Measurements from ENCODE around the gene RAB3A. TPM values are rescaled to one million over a fixed set of nuclear protein-coding genes. Genes with fewer than 3 reads are reported as not detected.

The RAB3A gene
- total RNA-seq, 4 donors from 2014 or later: 0.69 to 3.8 (median 0.77) TPM; not detected in 1

- Histone ChIP-seq H3K27ac (peak overlapping the region in 1 of 2 donors; percentile 35), H3K9me3 (no peaks in the 10 kb centered on the region), H3K4me1 (no peaks in the 10 kb centered on the region), H3K4me3 (no peak overlapping the region), H3K36me3 (no peaks in the 10 kb centered on the region), H3K27me3 (no peaks in the 10 kb centered on the region)
- TF ChIP-seq, protein P1, sequence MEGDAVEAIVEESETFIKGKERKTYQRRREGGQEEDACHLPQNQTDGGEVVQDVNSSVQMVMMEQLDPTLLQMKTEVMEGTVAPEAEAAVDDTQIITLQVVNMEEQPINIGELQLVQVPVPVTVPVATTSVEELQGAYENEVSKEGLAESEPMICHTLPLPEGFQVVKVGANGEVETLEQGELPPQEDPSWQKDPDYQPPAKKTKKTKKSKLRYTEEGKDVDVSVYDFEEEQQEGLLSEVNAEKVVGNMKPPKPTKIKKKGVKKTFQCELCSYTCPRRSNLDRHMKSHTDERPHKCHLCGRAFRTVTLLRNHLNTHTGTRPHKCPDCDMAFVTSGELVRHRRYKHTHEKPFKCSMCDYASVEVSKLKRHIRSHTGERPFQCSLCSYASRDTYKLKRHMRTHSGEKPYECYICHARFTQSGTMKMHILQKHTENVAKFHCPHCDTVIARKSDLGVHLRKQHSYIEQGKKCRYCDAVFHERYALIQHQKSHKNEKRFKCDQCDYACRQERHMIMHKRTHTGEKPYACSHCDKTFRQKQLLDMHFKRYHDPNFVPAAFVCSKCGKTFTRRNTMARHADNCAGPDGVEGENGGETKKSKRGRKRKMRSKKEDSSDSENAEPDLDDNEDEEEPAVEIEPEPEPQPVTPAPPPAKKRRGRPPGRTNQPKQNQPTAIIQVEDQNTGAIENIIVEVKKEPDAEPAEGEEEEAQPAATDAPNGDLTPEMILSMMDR (IDR thresholded peaks at IDR 0.05): peak; percentile 31 to 70 (median 50)
- no peak for TF ChIP-seq POLR2A (IDR thresholded peaks at IDR 0.05)
- intact Hi-C loops (cut with DNase I; ENCODE audit: low total_unique reads): no loop called here
- peak; percentile 37 to 40 for DNase-seq
These were observed 4.5 kb upstream of the RAB3A start for GRCh38 chr19:18208098-18208951.

DNA sequence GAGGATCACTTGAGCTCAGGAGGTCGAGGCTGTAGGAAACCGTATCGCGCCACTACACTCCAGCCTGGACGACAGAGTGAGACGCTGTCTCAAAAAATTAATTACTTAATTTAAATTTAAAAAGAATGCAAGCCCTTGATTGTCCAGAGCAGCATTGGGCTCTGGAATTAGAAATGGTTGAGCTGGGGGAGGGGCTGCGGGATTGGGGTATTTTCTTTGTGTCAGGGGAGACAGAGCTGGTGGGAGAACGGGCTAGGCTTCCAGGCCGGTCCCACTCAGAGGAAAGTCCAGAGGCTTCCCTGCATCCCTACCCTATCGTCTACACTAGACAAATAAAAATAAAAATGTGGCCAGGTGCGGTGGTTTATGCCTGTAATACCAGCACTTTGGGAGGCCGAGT is 2.2 kb upstream of the RAB3A start:
- Histone ChIP-seq H3K27me3 (no peaks in the 10 kb centered on the region), H3K4me1 (peaks cover 0 to 7% of the 10 kb centered on the region in 2 donors), H3K9me3 (no peaks in the 10 kb centered on the region), H3K27ac (peak overlapping the region; percentile 98 to 100), H3K4me3 (peak overlapping the region in 1 of 2 donors; percentile 75), H3K36me3 (no peaks in the 10 kb centered on the region)
- no peak for DNase-seq
- no peak for TF ChIP-seq POLR2A (IDR thresholded peaks at IDR 0.05)
- TF ChIP-seq, protein P1 (IDR thresholded peaks at IDR 0.05): no peak
- intact Hi-C loops (cut with DNase I; ENCODE audit: low total_unique reads): no loop called here

GRCh38 chr19:18205200-18205892 is 1.5 kb upstream of the RAB3A start:
- DNase-seq: peak; percentile 85 to 91
- no peaks in the 10 kb centered on the region for H3K36me3 ChIP-seq
- intact Hi-C loops (cut with DNase I; ENCODE audit: low total_unique reads): no loop called here
- no peaks in the 10 kb centered on the region for H3K27me3 ChIP-seq
- TF ChIP-seq, protein P1 (IDR thresholded peaks at IDR 0.05): no peak
- TF ChIP-seq POLR2A (IDR thresholded peaks at IDR 0.05): peak; percentile 54 to 87
- H3K9me3 ChIP-seq: no peaks in the 10 kb centered on the region
- H3K4me1 ChIP-seq: peaks cover 0 to 7% of the 10 kb centered on the region in 2 donors
- H3K27ac ChIP-seq: peak overlapping the region; percentile 98 to 100
- peak overlapping the region; percentile 55 to 75 for H3K4me3 ChIP-seq

DNA sequence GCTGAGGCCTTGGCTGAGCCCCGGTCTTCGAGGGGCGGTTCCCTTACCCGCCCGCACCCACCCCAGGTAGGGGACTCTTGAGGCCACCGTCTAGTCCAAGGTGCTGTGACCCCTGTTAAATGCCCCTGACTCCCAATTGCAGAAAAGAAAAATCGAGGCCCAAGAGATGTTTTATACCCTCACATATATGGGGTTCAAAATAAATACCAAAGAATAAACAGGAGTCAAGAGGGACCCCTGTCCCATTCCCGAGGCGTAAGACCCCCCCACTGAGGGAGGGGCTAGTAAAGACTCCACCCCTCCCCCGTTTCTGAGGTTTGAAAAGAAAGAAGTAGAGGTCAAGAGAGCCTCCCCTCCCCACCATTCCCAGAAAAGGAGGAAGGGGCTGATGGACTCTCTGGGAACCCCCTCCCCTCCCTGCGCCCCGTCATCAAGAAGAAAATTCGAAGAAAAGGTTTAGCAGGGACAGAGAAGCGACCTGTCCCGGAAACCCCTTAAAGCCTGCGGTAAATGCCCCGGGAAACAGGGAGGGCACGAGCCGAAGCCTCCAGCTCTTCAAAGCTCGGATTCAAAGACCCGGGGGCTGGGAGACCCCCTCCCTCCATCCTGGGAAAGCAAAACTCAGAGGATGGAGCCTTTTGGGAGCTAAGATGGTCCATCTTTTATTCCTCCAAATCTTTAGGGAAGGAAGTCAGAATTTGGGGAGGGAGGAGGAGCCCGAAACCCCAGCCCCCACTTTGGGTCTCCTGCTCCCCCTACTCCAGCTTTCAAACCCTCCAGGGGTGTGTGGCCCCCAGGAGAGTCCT is 755 bp upstream of the RAB3A start:
- Histone ChIP-seq H3K4me1 (peaks cover 0 to 7% of the 10 kb centered on the region in 2 donors), H3K36me3 (no peaks in the 10 kb centered on the region), H3K27ac (peak overlapping the region; percentile 98 to 100), H3K9me3 (no peaks in the 10 kb centered on the region), H3K27me3 (no peaks in the 10 kb centered on the region), H3K4me3 (peak overlapping the region; percentile 55 to 75)
- peak; percentile 79 to 84 for DNase-seq
- TF ChIP-seq POLR2A (IDR thresholded peaks at IDR 0.05): peak; percentile 4 to 67
- TF ChIP-seq, protein P1 (IDR thresholded peaks at IDR 0.05): no peak
- intact Hi-C loops (cut with DNase I; ENCODE audit: low total_unique reads): no loop called here
